Smooth muscle cell (in vitro differentiated cells): ENCODE results near the gene KRTAP10-9. TPM values are rescaled to one million over a fixed set of nuclear protein-coding genes. Genes with fewer than 3 reads are reported as not detected.

ENCODE experiments used
- DNase-seq: peaks from one replicate; lab custom pipeline; 2025; ENCODE audit not compliant: unreplicated experiment; lab: John Stamatoyannopoulos, UW
- H2AFZ ChIP-seq: fragments of 200-600 bp; sonication (generic); 2 replicates; pipeline ENCODE4 v1.6.0; 2016; ENCODE audit warnings: antibody characterized with exemption, low read depth, mild to moderate bottlenecking
- H3F3A ChIP-seq: fragments of 200-600 bp; sonication (generic); 2 replicates; pipeline ENCODE4 v1.6.0; 2017; ENCODE audit warnings: antibody characterized with exemption, low read depth
- H3K27ac ChIP-seq: fragments of 200-600 bp; sonication (generic); 2 replicates; pipeline ENCODE4 v1.5.1; 2016; ENCODE audit warnings: low read depth, mild to moderate bottlenecking
- H3K27me3 ChIP-seq: fragments of 200-600 bp; sonication (generic); 2 replicates; pipeline ENCODE4 v1.6.1; 2016; ENCODE audit warnings: low read depth, mild to moderate bottlenecking
- H3K36me3 ChIP-seq: fragments of 200-600 bp; sonication (generic); 2 replicates; pipeline ENCODE4 v1.5.1; 2016; ENCODE audit warnings: low read depth
- H3K4me1 ChIP-seq: fragments of 200-600 bp; sonication (generic); 2 replicates; pipeline ENCODE4 v1.5.1; 2016; ENCODE audit warnings: low read depth
- H3K4me2 ChIP-seq: fragments of 200-600 bp; sonication (generic); 2 replicates; pipeline ENCODE4 v1.6.0; 2016; ENCODE audit warnings: mild to moderate bottlenecking
- H3K4me3 ChIP-seq: fragments of 200-600 bp; sonication (generic); 2 replicates; pipeline ENCODE4 v1.5.1; 2016; ENCODE audit warnings: mild to moderate bottlenecking
- H3K79me2 ChIP-seq: fragments of 200-600 bp; sonication (generic); 2 replicates; pipeline ENCODE4 v1.6.0; 2016; ENCODE audit warnings: low read depth, mild to moderate bottlenecking
- H3K9ac ChIP-seq: fragments of 200-600 bp; sonication (generic); 2 replicates; pipeline ENCODE4 v1.6.0; 2016; ENCODE audit warnings: low read depth
- H3K9me3 ChIP-seq: fragments of 200-600 bp; sonication (generic); replicated peaks from 2 replicates; pipeline ENCODE4 v1.5.1; 2016; ENCODE audit warnings: low read depth
- H4K20me1 ChIP-seq: fragments of 200-600 bp; sonication (generic); 2 replicates; pipeline ENCODE4 v1.6.0; 2016; ENCODE audit warnings: low read depth
- CTCF ChIP-seq: fragments of 200-600 bp; sonication (generic); IDR thresholded peaks from 2 replicates; pipeline ENCODE4 v1.5.1; 2017; ENCODE audit warnings: borderline replicate concordance, mild to moderate bottlenecking, antibody characterized with exemption; ENCODE audit not compliant: insufficient read depth, poor library complexity, severe bottlenecking
- WGBS: methylation state at CpG from one replicate; pipeline ENCODE4 v1.1.7; 2016; ENCODE audit warnings: low lambda C conversion rate; 5-methylcytosine and 5-hydroxymethylcytosine counted together
- polyA plus RNA-seq: library from polyadenylated mRNA; unstranded; fragments of >200 nt; fragmentation: Nextera tagmentation; extraction: Ambion mirVana; gene quantifications from 2 replicates; pipeline ENCODE4 v1.2.1, GENCODE V29; 2016
- total RNA-seq: library from RNA; depleted of rRNA; stranded (reverse); fragments of >200 nt; gene quantifications from 2 replicates; pipeline ENCODE4 v1.2.3, GENCODE V29; 2014

The KRTAP10-9 gene
- total and polyA plus RNA-seq, 2 experiments from 2014 or later, result not detected

- Histone ChIP-seq H3K27ac (no peak overlapping the region), H3K4me3 (no peak overlapping the region), H3K79me2 (no peaks in the 10 kb centered on the region), H3K4me1 (no peaks in the 10 kb centered on the region), H3K9me3 (peaks cover 3% of the 10 kb centered on the region), H3K9ac (no peak overlapping the region), H3K4me2 (no peak overlapping the region), H3F3A (no peaks in the 10 kb centered on the region), H4K20me1 (no peaks in the 10 kb centered on the region), H2AFZ (no peak overlapping the region), H3K27me3 (no peaks in the 10 kb centered on the region), H3K36me3 (no peaks in the 10 kb centered on the region)
- 90% methylated on average over 5 of the region's 5 CpGs for WGBS
- DNase-seq, result no peak
- no peak for TF ChIP-seq CTCF
These were observed 37.8 kb downstream of the KRTAP10-9 start for GRCh38 chr21:44664691-44665090.

- H3F3A ChIP-seq, result no peaks in the 10 kb centered on the region
- no peaks in the 10 kb centered on the region for H4K20me1 ChIP-seq
- no peak within 1 kb of the TSS for H3K27ac ChIP-seq
- H3K4me1 ChIP-seq, result no peaks in the 10 kb centered on the region
- no peak within 1 kb of the TSS for H3K9ac ChIP-seq
- TF ChIP-seq CTCF, result no peak
- no peak within 1 kb of the TSS for H2AFZ ChIP-seq
- H3K79me2 ChIP-seq, result no peaks in the 10 kb centered on the region
- no peak within 1 kb of the TSS for H3K4me3 ChIP-seq
- no peaks in the 10 kb centered on the region for H3K36me3 ChIP-seq
- H3K27me3 ChIP-seq, result no peaks in the 10 kb centered on the region
- 87% methylated on average over 19 of the region's 19 CpGs for WGBS
- no peak for DNase-seq
- H3K4me2 ChIP-seq, result no peak within 1 kb of the TSS
- H3K9me3 ChIP-seq, result peaks cover 3% of the 10 kb centered on the region
These were observed 39.8 kb downstream of the KRTAP10-9 start, which contains the start of gene KRTAP12-2 for GRCh38 chr21:44666401-44667320. Gene KRTAP12-2 (minus strand): TSS chr21:44666927. CDS start chr21:44666886, 41 bp downstream.

GRCh38 chr21:44667612-44668011 is 40.7 kb downstream of the KRTAP10-9 start:
- no peak for DNase-seq
- no peak for TF ChIP-seq CTCF
- Histone ChIP-seq H3K9ac (no peak overlapping the region), H3K36me3 (no peaks in the 10 kb centered on the region), H3K4me2 (no peak overlapping the region), H3K4me1 (no peaks in the 10 kb centered on the region), H3K27ac (no peak overlapping the region), H3K27me3 (no peaks in the 10 kb centered on the region), H3F3A (no peaks in the 10 kb centered on the region), H3K79me2 (no peaks in the 10 kb centered on the region), H3K9me3 (peaks cover 3% of the 10 kb centered on the region), H2AFZ (no peak overlapping the region), H4K20me1 (no peaks in the 10 kb centered on the region), H3K4me3 (no peak overlapping the region)
- WGBS, result 90% methylated on average over 1 of the region's 1 CpG
